ENCODE measurements around the gene LRP1B.

The LRP1B gene

DNA sequence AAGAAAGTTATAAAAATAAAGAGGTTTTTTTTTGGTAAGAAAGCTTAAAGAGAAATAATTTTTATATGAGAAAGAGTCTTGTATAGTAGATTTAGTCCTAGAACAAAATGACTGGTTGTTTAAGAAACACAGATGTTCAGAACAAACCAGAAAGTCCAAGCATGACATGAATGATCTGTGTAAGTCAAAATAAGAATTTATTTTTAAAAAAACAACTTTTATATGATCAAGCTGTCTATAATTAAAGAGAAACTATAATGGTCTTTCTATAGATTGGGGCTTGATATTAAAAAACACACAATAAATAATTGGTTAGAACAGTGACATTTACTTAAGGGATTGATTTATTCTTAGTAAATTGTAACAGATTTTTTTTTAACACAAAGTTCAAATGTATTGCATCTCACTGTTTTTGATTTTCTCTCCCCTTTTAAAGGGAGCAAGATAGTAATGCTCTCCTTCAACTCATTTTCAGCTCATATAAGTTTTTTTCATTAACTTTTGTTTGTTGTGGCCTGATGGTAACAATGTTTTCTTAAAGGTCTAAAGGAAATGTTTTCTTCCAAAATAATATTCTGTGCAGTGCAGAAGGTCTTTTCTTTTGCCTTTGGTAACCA, 1256.8 kb downstream of the LRP1B start:
- TF ChIP-seq POLR2AphosphoS5 (IDR thresholded peaks at IDR 0.05; ENCODE audit: low read depth, low read length): no peak
- no peak for TF ChIP-seq TAF1 (IDR thresholded peaks at IDR 0.05; ENCODE audit: borderline replicate concordance, insufficient read depth, low read length)
- TF ChIP-seq SIN3A (IDR thresholded peaks at IDR 0.05; ENCODE audit: borderline replicate concordance, insufficient read depth, low read length): no peak
- no peak for TF ChIP-seq REST (IDR thresholded peaks at IDR 0.05; ENCODE audit: insufficient read depth in 1 of 2, low read depth in 2 of 2, low read length in 2 of 2)
- TF ChIP-seq FOXP2 (optimal IDR thresholded peaks at IDR 0.05; ENCODE audit: borderline replicate concordance, extremely low read depth, extremely low read length, insufficient read depth): no peak

DNA sequence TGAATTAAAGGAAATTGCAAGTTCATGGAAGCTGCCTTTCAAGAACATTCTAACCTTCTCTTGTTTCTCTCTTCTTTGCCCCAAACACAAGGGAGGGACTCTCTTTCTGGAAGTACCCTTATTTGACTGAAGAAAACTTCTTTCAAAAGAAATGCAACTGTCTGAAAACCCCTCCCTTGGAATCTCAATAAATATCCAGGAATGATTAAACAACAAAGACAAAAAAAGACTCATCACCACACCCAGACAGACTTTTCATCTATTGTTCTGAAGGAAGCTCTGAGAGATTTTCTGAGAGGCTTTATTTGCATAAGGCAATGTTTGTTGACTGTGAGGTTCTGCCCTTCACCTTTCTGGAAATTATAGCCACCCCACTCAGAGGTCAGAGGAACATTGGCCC, 1260.9 kb downstream of the LRP1B start:
- no peak for TF ChIP-seq FOXP2 (optimal IDR thresholded peaks at IDR 0.05; ENCODE audit: borderline replicate concordance, extremely low read depth, extremely low read length, insufficient read depth)
- no peak for TF ChIP-seq TAF1 (IDR thresholded peaks at IDR 0.05; ENCODE audit: borderline replicate concordance, insufficient read depth, low read length)
- TF ChIP-seq POLR2AphosphoS5 (IDR thresholded peaks at IDR 0.05; ENCODE audit: low read depth, low read length): no peak
- TF ChIP-seq SIN3A (IDR thresholded peaks at IDR 0.05; ENCODE audit: borderline replicate concordance, insufficient read depth, low read length): no peak
- TF ChIP-seq REST (IDR thresholded peaks at IDR 0.05; ENCODE audit: insufficient read depth in 1 of 2, low read depth in 2 of 2, low read length in 2 of 2): no peak

GRCh38 chr2:140869107-140869506, 1261.7 kb downstream of the LRP1B start:
- TF ChIP-seq FOXP2 (optimal IDR thresholded peaks at IDR 0.05; ENCODE audit: borderline replicate concordance, extremely low read depth, extremely low read length, insufficient read depth) (no peak), REST (IDR thresholded peaks at IDR 0.05; ENCODE audit: insufficient read depth in 1 of 2, low read depth in 2 of 2, low read length in 2 of 2) (no peak), SIN3A (IDR thresholded peaks at IDR 0.05; ENCODE audit: borderline replicate concordance, insufficient read depth, low read length) (no peak), TAF1 (IDR thresholded peaks at IDR 0.05; ENCODE audit: borderline replicate concordance, insufficient read depth, low read length) (no peak), POLR2AphosphoS5 (IDR thresholded peaks at IDR 0.05; ENCODE audit: low read depth, low read length) (no peak)

GRCh38 chr2:140865837-140866236, 1265.0 kb downstream of the LRP1B start:
- no peak for TF ChIP-seq TAF1 (IDR thresholded peaks at IDR 0.05; ENCODE audit: borderline replicate concordance, insufficient read depth, low read length)
- no peak for TF ChIP-seq FOXP2 (optimal IDR thresholded peaks at IDR 0.05; ENCODE audit: borderline replicate concordance, extremely low read depth, extremely low read length, insufficient read depth)

DNA sequence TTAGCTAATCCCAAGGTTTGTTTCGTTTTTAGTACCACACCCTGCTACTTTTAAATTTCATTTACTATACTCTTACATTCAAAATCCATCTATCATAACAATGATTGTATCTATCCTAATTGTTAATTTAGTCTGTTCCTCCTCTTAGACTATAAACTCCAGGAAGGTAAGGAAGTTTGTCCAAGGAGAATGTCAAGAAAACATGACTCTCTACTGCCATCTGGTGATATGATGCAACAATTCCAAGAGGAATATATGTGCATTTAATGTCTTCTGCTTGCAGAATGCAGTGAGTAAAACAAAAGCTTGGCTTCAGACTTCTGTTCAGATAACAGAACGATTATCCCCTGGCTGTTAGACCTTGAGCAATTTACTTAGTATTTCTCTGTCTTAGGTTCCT, 1267.1 kb downstream of the LRP1B start:
- no peak for TF ChIP-seq POLR2AphosphoS5 (IDR thresholded peaks at IDR 0.05; ENCODE audit: low read depth, low read length)

DNA sequence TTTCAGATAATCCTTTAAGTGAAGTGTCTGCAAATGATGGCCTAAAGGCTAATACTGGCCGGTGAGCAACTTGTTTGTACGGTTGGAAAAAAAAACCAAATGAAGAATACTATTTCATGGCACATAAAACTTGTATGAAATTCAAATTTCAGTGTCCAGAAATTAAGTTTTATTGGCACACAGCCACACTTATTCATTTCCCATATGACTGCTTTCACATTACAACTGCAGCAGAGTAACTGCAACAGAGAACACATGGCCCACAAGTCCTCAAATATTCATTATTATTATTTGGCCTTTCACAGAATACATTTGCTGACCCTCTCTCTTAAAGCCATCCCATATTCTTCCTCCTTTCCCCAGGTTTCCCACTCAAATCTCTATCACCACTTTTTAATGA, 1268.6 kb downstream of the LRP1B start:
- TF ChIP-seq SIN3A (IDR thresholded peaks at IDR 0.05; ENCODE audit: borderline replicate concordance, insufficient read depth, low read length) (no peak), FOXP2 (optimal IDR thresholded peaks at IDR 0.05; ENCODE audit: borderline replicate concordance, extremely low read depth, extremely low read length, insufficient read depth) (no peak), POLR2AphosphoS5 (IDR thresholded peaks at IDR 0.05; ENCODE audit: low read depth, low read length) (no peak), TAF1 (IDR thresholded peaks at IDR 0.05; ENCODE audit: borderline replicate concordance, insufficient read depth, low read length) (no peak), REST (IDR thresholded peaks at IDR 0.05; ENCODE audit: insufficient read depth in 1 of 2, low read depth in 2 of 2, low read length in 2 of 2) (no peak)

Data from PFSK-1 (cell line).